Activated CD4-positive, alpha-beta T cell treated with anti-CD3 and anti-CD28 coated beads, Interleukin-2, amount 10 ng/mL, durations not matched to agents 7 days and 5 days (primary cell): ENCODE data around the gene BCAS3. TPM values are rescaled to one million over a fixed set of nuclear protein-coding genes. Genes with fewer than 3 reads are reported as not detected.

Experiments
- CTCF ChIA-PET: fragments of 350-600 bp; sonication (Branson Sonifier 250); formaldehyde crosslinking; loops from one replicate; lab custom pipeline; 2021; ENCODE audit warnings: antibody characterized with exemption; lab: Charles Lee
- POLR2A ChIA-PET: fragments of 350-600 bp; sonication (Branson Sonifier 250); formaldehyde crosslinking; loops from one replicate; lab custom pipeline; 2021; ENCODE audit warnings: antibody characterized with exemption; lab: Charles Lee
- DNase-seq: peaks from one replicate; pipeline ENCODE4 v3.0.0-alpha.2; 2020
- H3K27ac Mint-ChIP-seq: one replicate; pipeline ENCODE4 v1.8.0; 2021; ENCODE audit warnings: mild to moderate bottlenecking, moderate library complexity, mixed read lengths
- H3K27me3 Mint-ChIP-seq: one replicate; pipeline ENCODE4 v1.8.0; 2021; ENCODE audit warnings: mixed read lengths
- H3K36me3 Mint-ChIP-seq: one replicate; pipeline ENCODE4 v1.8.0; 2021; ENCODE audit warnings: low read depth, mixed read lengths
- H3K4me1 Mint-ChIP-seq: one replicate; pipeline ENCODE4 v1.8.0; 2021; ENCODE audit warnings: mixed read lengths
- H3K4me3 Mint-ChIP-seq: one replicate; pipeline ENCODE4 v1.8.0; 2021; ENCODE audit warnings: mild to moderate bottlenecking, moderate library complexity, mixed read lengths
- H3K9me3 Mint-ChIP-seq: one replicate; pipeline ENCODE4 v1.8.0; 2021; ENCODE audit warnings: mixed read lengths
- total RNA-seq, 2 experiments: library from RNA; stranded (reverse); gene quantifications; one replicate each; pipeline ENCODE4 v1.2.3, GENCODE V29; 2021

Gene BCAS3
- total RNA-seq, 2 experiments from 2014 or later = 15.5 to 16.4 TPM

- POLR2A ChIA-PET = no interaction called here
- Mint-ChIP-seq H3K4me3 (no peak overlapping the region), H3K27ac (no peak overlapping the region), H3K9me3 (peaks cover 9% of the 10 kb centered on the region), H3K4me1 (peaks cover 9% of the 10 kb centered on the region), H3K36me3 (no peaks in the 10 kb centered on the region), H3K27me3 (no peaks in the 10 kb centered on the region)
- CTCF ChIA-PET = no interaction called here
- no peak for DNase-seq
These were observed 510.4 kb downstream of the BCAS3 start for GRCh38 chr17:61188081-61188480.

GRCh38 chr17:61189968-61190367 lies 512.3 kb downstream of the BCAS3 start:
- Mint-ChIP-seq H3K36me3 (no peaks in the 10 kb centered on the region), H3K4me3 (no peak overlapping the region), H3K9me3 (peaks cover 6% of the 10 kb centered on the region), H3K27me3 (no peaks in the 10 kb centered on the region), H3K27ac (no peak overlapping the region), H3K4me1 (peaks cover 9% of the 10 kb centered on the region)
- POLR2A ChIA-PET = no interaction called here
- no peak for DNase-seq
- CTCF ChIA-PET = interaction anchor here (0.6 to 1.5 kb wide), 5 partner anchors 9 to 26 kb away, joined by 3 to 4 read pairs (median 3); no protein-coding TSS in a partner anchor

GRCh38 chr17:61196302-61196704 lies 518.7 kb downstream of the BCAS3 start:
- no peaks in the 10 kb centered on the region for H3K36me3 Mint-ChIP-seq
- peaks cover under 1% of the 10 kb centered on the region for H3K27me3 Mint-ChIP-seq
- ChIA-PET CTCF (no interaction called here), POLR2A (no interaction called here)
- no peak for DNase-seq
- H3K4me1 Mint-ChIP-seq = no peaks in the 10 kb centered on the region
- H3K27ac Mint-ChIP-seq = no peak overlapping the region
- no peak overlapping the region for H3K4me3 Mint-ChIP-seq
- H3K9me3 Mint-ChIP-seq = peaks cover 3% of the 10 kb centered on the region

- DNase-seq = no peak
- no peaks in the 10 kb centered on the region for H3K36me3 Mint-ChIP-seq
- no peak overlapping the region for H3K27ac Mint-ChIP-seq
- no peak overlapping the region for H3K4me3 Mint-ChIP-seq
- peaks cover 2% of the 10 kb centered on the region for H3K27me3 Mint-ChIP-seq
- no peaks in the 10 kb centered on the region for H3K4me1 Mint-ChIP-seq
- POLR2A ChIA-PET = no interaction called here
- CTCF ChIA-PET = no interaction called here
- H3K9me3 Mint-ChIP-seq = peaks cover 3% of the 10 kb centered on the region
These were observed 519.1 kb downstream of the BCAS3 start for GRCh38 chr17:61196799-61197198.

GRCh38 chr17:61199431-61200338 lies 522.0 kb downstream of the BCAS3 start:
- H3K4me3 Mint-ChIP-seq = no peak overlapping the region
- H3K9me3 Mint-ChIP-seq = no peaks in the 10 kb centered on the region
- peaks cover 2% of the 10 kb centered on the region for H3K27me3 Mint-ChIP-seq
- H3K27ac Mint-ChIP-seq = no peak overlapping the region
- ChIA-PET POLR2A (no interaction called here), CTCF (interaction anchor here (0.8 to 1.7 kb wide), 3 partner anchors 10 to 15 kb away, joined by 3 to 4 read pairs (median 3); no protein-coding TSS in a partner anchor)
- no peak for DNase-seq
- H3K4me1 Mint-ChIP-seq = no peaks in the 10 kb centered on the region
- H3K36me3 Mint-ChIP-seq = no peaks in the 10 kb centered on the region

- Mint-ChIP-seq H3K4me1 (no peaks in the 10 kb centered on the region), H3K27ac (no peak overlapping the region), H3K4me3 (no peak overlapping the region), H3K27me3 (peaks cover 2% of the 10 kb centered on the region), H3K9me3 (no peaks in the 10 kb centered on the region), H3K36me3 (no peaks in the 10 kb centered on the region)
- POLR2A ChIA-PET = no interaction called here
- no peak for DNase-seq
- CTCF ChIA-PET = interaction anchor here (0.8 to 1.7 kb wide), 2 partner anchors 14 to 15 kb away, joined by 3 read pairs; no protein-coding TSS in a partner anchor
These were observed 522.7 kb downstream of the BCAS3 start for GRCh38 chr17:61200339-61200715.

GRCh38 chr17:61201211-61201610 lies 523.6 kb downstream of the BCAS3 start:
- DNase-seq = no peak
- H3K36me3 Mint-ChIP-seq = no peaks in the 10 kb centered on the region
- ChIA-PET CTCF (interaction anchor here (1.3 kb wide), 1 partner anchor 74 kb away, joined by 3 read pairs; no protein-coding TSS in a partner anchor), POLR2A (no interaction called here)
- no peaks in the 10 kb centered on the region for H3K9me3 Mint-ChIP-seq
- peaks cover 2% of the 10 kb centered on the region for H3K27me3 Mint-ChIP-seq
- H3K4me1 Mint-ChIP-seq = no peaks in the 10 kb centered on the region
- H3K4me3 Mint-ChIP-seq = no peak overlapping the region
- no peak overlapping the region for H3K27ac Mint-ChIP-seq

GRCh38 chr17:61202564-61202963 lies 524.9 kb downstream of the BCAS3 start:
- peaks cover 2% of the 10 kb centered on the region for H3K27me3 Mint-ChIP-seq
- no peak for DNase-seq
- H3K9me3 Mint-ChIP-seq = no peaks in the 10 kb centered on the region
- H3K4me1 Mint-ChIP-seq = no peaks in the 10 kb centered on the region
- CTCF ChIA-PET = interaction anchor here (0.6 to 1.3 kb wide), 3 partner anchors 12 to 72 kb away, joined by 3 read pairs; no protein-coding TSS in a partner anchor
- H3K36me3 Mint-ChIP-seq = no peaks in the 10 kb centered on the region
- no peak overlapping the region for H3K27ac Mint-ChIP-seq
- H3K4me3 Mint-ChIP-seq = no peak overlapping the region
- POLR2A ChIA-PET = no interaction called here

- ChIA-PET POLR2A (interaction anchor here (0.7 kb wide), 1 partner anchor 1417 kb away, joined by 3 read pairs; no protein-coding TSS in a partner anchor), CTCF (interaction anchor here (1.2 kb wide), 1 partner anchor 13 kb away, joined by 3 read pairs; no protein-coding TSS in a partner anchor)
- Mint-ChIP-seq H3K4me3 (no peak overlapping the region), H3K9me3 (no peaks in the 10 kb centered on the region), H3K36me3 (no peaks in the 10 kb centered on the region), H3K27me3 (peaks cover 2% of the 10 kb centered on the region), H3K27ac (no peak overlapping the region), H3K4me1 (no peaks in the 10 kb centered on the region)
- no peak for DNase-seq
These were observed 526.0 kb downstream of the BCAS3 start for GRCh38 chr17:61203671-61204131.

- ChIA-PET CTCF (no interaction called here), POLR2A (no interaction called here)
- H3K4me3 Mint-ChIP-seq = no peak overlapping the region
- no peaks in the 10 kb centered on the region for H3K9me3 Mint-ChIP-seq
- peaks cover 2% of the 10 kb centered on the region for H3K27me3 Mint-ChIP-seq
- no peaks in the 10 kb centered on the region for H3K4me1 Mint-ChIP-seq
- no peak for DNase-seq
- no peaks in the 10 kb centered on the region for H3K36me3 Mint-ChIP-seq
- no peak overlapping the region for H3K27ac Mint-ChIP-seq
These were observed 526.8 kb downstream of the BCAS3 start for GRCh38 chr17:61204456-61204855.

- no peak overlapping the region for H3K27ac Mint-ChIP-seq
- CTCF ChIA-PET = no interaction called here
- H3K9me3 Mint-ChIP-seq = no peaks in the 10 kb centered on the region
- POLR2A ChIA-PET = no interaction called here
- H3K27me3 Mint-ChIP-seq = peaks cover 2% of the 10 kb centered on the region
- no peaks in the 10 kb centered on the region for H3K4me1 Mint-ChIP-seq
- DNase-seq = no peak
- H3K36me3 Mint-ChIP-seq = no peaks in the 10 kb centered on the region
- no peak overlapping the region for H3K4me3 Mint-ChIP-seq
These were observed 527.8 kb downstream of the BCAS3 start for GRCh38 chr17:61205401-61205800.

- no peak for DNase-seq
- Mint-ChIP-seq H3K4me1 (no peaks in the 10 kb centered on the region), H3K36me3 (no peaks in the 10 kb centered on the region), H3K27ac (no peak overlapping the region), H3K4me3 (no peak overlapping the region), H3K27me3 (peaks cover 2% of the 10 kb centered on the region), H3K9me3 (no peaks in the 10 kb centered on the region)
- POLR2A ChIA-PET = no interaction called here
- CTCF ChIA-PET = no interaction called here
These were observed 528.3 kb downstream of the BCAS3 start for GRCh38 chr17:61205931-61206330.

GRCh38 chr17:61206922-61207321 lies 529.3 kb downstream of the BCAS3 start:
- Mint-ChIP-seq H3K36me3 (no peaks in the 10 kb centered on the region), H3K9me3 (no peaks in the 10 kb centered on the region), H3K27me3 (no peaks in the 10 kb centered on the region), H3K4me3 (no peak overlapping the region), H3K4me1 (no peaks in the 10 kb centered on the region), H3K27ac (no peak overlapping the region)
- ChIA-PET POLR2A (no interaction called here), CTCF (no interaction called here)
- no peak for DNase-seq
